SK-N-SH treated with all-trans-retinoic acid at 6 μM for 48 hours (cell line): ENCODE data around the gene ALKBH1.
A peak's percentile ranks its signal among the peaks of the same experiment; 100 is the strongest.

Experiments used
- ATAC-seq: fragments of 200-7000 bp; cut with Tn5 transposase; 3 replicates; pipeline ENCODE4 v1.9.1; 2020; ENCODE audit warnings: mild to moderate bottlenecking, moderate library complexity
- ARNTL ChIP-seq: fragments of 450-650 bp; formaldehyde crosslinking; IDR thresholded peaks from 2 replicates; pipeline ENCODE4 v1.5.0; 2020; ENCODE audit warnings: low read depth, mild to moderate bottlenecking, moderate library complexity, borderline replicate concordance
- CSDC2 ChIP-seq: fragments of 250-450 bp; sonication (Bioruptor Pico); IDR thresholded peaks from 2 replicates; pipeline ENCODE4 v1.5.0; 2020; ENCODE audit warnings: mild to moderate bottlenecking, moderate library complexity
- ESRRG ChIP-seq: fragments of 250-450 bp; sonication (Bioruptor Pico); IDR thresholded peaks from 2 replicates; pipeline ENCODE4 v1.6.1; 2021; ENCODE audit warnings: mild to moderate bottlenecking
- ISL1 ChIP-seq: fragments of 250-450 bp; sonication (Bioruptor Pico); IDR thresholded peaks from 2 replicates; pipeline ENCODE4 v2.1.2; 2022; ENCODE audit warnings: mild to moderate bottlenecking, moderate library complexity
- OSR1 ChIP-seq: fragments of 250-450 bp; sonication (Bioruptor Pico); IDR thresholded peaks from 2 replicates; pipeline ENCODE4 v1.8.0; 2022; ENCODE audit warnings: moderate library complexity, mild to moderate bottlenecking, inconsistent platforms
- PPARA ChIP-seq: fragments of 250-450 bp; sonication (Bioruptor Pico); IDR thresholded peaks from 2 replicates; pipeline ENCODE4 v1.5.0; 2020; ENCODE audit warnings: mild to moderate bottlenecking, borderline replicate concordance
- RARB ChIP-seq: fragments of 250-450 bp; sonication (Bioruptor Pico); IDR thresholded peaks from 2 replicates; pipeline ENCODE4 v1.8.0; 2021; ENCODE audit warnings: mild to moderate bottlenecking, moderate library complexity
- SNAI2 ChIP-seq: fragments of 250-450 bp; sonication (Bioruptor Pico); IDR thresholded peaks from 2 replicates; pipeline ENCODE4 v1.5.0; 2020; ENCODE audit warnings: mild to moderate bottlenecking, moderate library complexity
- TCF4 ChIP-seq: fragments of 250-450 bp; sonication (Bioruptor Pico); IDR thresholded peaks from 2 replicates; pipeline ENCODE4 v1.8.0; 2021; ENCODE audit warnings: mild to moderate bottlenecking, moderate library complexity, borderline replicate concordance
- TOX ChIP-seq: fragments of 250-450 bp; sonication (Bioruptor Pico); IDR thresholded peaks from 2 replicates; pipeline ENCODE4 v1.8.0; 2021; ENCODE audit warnings: mild to moderate bottlenecking, moderate library complexity, borderline replicate concordance
- ZFP3 ChIP-seq: fragments of 250-450 bp; sonication (Bioruptor Pico); IDR thresholded peaks from 2 replicates; pipeline ENCODE4 v1.5.0; 2020; ENCODE audit warnings: mild to moderate bottlenecking, moderate library complexity
- ZFP30 ChIP-seq: fragments of 450-650 bp; formaldehyde crosslinking; IDR thresholded peaks from 2 replicates; pipeline ENCODE4 v1.5.0; 2022; ENCODE audit warnings: mild to moderate bottlenecking, moderate library complexity
- ZNF565 ChIP-seq: fragments of 450-650 bp; formaldehyde crosslinking; conservative IDR thresholded peaks from 2 replicates; pipeline ENCODE4 v1.5.0; 2020; ENCODE audit warnings: low read depth, mild to moderate bottlenecking, moderate library complexity
- ZNF70 ChIP-seq: fragments of 450-650 bp; formaldehyde crosslinking; IDR thresholded peaks from 2 replicates; pipeline ENCODE4 v1.5.0; 2020; ENCODE audit warnings: mild to moderate bottlenecking, moderate library complexity
- ZNF8 ChIP-seq: fragments of 450-650 bp; formaldehyde crosslinking; IDR thresholded peaks from 2 replicates; pipeline ENCODE4 v1.5.0; 2020; ENCODE audit warnings: mild to moderate bottlenecking, moderate library complexity
- TF ChIP-seq, protein P1 (sequence below): fragments of 250-450 bp; sonication (Bioruptor Pico); IDR thresholded peaks from 2 replicates; pipeline ENCODE4 v1.5.1; 2021; ENCODE audit warnings: mild to moderate bottlenecking, moderate library complexity
- TF ChIP-seq, protein P2 (sequence below): fragments of 250-450 bp; sonication (Bioruptor Pico); IDR thresholded peaks from 2 replicates; pipeline ENCODE4 v1.5.1; 2020; ENCODE audit warnings: low read depth, mild to moderate bottlenecking, moderate library complexity
- TF ChIP-seq, protein P3 (sequence below): fragments of 250-450 bp; sonication (Bioruptor Pico); IDR thresholded peaks from 2 replicates; pipeline ENCODE4 v1.8.0; 2020; ENCODE audit warnings: mild to moderate bottlenecking, moderate library complexity, borderline replicate concordance
- TF ChIP-seq, protein P4 (sequence below): fragments of 250-450 bp; sonication (Bioruptor Pico); IDR thresholded peaks from 2 replicates; pipeline ENCODE4 v1.8.0; 2021; ENCODE audit warnings: low read depth, mild to moderate bottlenecking, moderate library complexity, borderline replicate concordance
- TF ChIP-seq, protein P5 (sequence below): fragments of 250-450 bp; sonication (Bioruptor Pico); IDR thresholded peaks from 2 replicates; pipeline ENCODE4 v1.5.0; 2020; ENCODE audit warnings: mild to moderate bottlenecking, moderate library complexity

ALKBH1 gene

DNA sequence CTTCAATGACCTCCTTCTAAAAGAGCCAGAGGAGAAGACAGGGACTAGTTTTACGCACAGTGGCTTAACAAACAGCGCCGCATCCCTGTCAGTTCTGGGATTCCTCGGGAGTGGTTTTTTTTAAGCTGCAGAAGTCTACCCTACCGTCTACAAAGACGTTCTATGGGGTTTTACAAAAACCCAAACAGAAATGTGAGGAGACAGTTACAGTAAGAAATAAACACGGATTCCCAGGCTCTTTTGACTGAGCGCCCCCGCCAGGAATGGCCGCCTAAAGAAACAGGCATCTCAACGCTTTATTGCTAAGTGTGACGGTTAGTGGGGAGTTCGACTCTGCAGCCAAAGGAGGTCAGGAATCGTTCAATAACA is 484 bp downstream of the ALKBH1 start:
- TF ChIP-seq, protein P1, sequence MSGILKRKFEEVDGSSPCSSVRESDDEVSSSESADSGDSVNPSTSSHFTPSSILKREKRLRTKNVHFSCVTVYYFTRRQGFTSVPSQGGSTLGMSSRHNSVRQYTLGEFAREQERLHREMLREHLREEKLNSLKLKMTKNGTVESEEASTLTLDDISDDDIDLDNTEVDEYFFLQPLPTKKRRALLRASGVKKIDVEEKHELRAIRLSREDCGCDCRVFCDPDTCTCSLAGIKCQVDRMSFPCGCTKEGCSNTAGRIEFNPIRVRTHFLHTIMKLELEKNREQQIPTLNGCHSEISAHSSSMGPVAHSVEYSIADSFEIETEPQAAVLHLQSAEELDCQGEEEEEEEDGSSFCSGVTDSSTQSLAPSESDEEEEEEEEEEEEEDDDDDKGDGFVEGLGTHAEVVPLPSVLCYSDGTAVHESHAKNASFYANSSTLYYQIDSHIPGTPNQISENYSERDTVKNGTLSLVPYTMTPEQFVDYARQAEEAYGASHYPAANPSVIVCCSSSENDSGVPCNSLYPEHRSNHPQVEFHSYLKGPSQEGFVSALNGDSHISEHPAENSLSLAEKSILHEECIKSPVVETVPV, result no peak
- TF ChIP-seq ESRRG (no peak), ZNF8 (CRISPR knock-in tag) (no peak)
- TF ChIP-seq, all 23 proteins: peak for 0
- peak; percentile 71 for ATAC-seq

DNA sequence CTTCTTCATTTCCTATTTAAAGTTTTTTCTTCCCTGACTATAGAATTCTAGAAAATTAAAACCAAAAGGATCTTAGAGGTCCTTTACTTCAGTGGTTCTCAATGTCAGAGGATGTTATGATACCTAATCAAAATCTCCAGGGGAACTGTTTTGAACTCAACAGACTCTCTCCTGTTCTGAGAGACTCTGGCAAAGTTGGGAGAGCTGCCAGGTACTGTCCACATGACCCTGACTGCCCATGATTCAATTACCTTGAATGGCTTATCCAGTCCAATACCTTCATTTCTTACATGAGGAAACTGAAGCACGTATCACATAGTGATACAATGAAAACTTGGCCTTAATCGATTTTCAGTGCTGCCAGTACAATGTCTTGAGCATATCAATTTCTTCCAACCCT is 16.6 kb downstream of the ALKBH1 start:
- TF ChIP-seq ISL1 (CRISPR knock-in tag) (no peak), TCF4 (CRISPR knock-in tag) (no peak), OSR1 (CRISPR knock-in tag) (no peak)
- TF ChIP-seq, protein P2, sequence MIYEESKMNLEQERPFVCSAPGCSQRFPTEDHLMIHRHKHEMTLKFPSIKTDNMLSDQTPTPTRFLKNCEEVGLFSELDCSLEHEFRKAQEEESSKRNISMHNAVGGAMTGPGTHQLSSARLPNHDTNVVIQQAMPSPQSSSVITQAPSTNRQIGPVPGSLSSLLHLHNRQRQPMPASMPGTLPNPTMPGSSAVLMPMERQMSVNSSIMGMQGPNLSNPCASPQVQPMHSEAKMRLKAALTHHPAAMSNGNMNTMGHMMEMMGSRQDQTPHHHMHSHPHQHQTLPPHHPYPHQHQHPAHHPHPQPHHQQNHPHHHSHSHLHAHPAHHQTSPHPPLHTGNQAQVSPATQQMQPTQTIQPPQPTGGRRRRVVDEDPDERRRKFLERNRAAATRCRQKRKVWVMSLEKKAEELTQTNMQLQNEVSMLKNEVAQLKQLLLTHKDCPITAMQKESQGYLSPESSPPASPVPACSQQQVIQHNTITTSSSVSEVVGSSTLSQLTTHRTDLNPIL, result no peak
- ATAC-seq, result peak; percentile 60

DNA sequence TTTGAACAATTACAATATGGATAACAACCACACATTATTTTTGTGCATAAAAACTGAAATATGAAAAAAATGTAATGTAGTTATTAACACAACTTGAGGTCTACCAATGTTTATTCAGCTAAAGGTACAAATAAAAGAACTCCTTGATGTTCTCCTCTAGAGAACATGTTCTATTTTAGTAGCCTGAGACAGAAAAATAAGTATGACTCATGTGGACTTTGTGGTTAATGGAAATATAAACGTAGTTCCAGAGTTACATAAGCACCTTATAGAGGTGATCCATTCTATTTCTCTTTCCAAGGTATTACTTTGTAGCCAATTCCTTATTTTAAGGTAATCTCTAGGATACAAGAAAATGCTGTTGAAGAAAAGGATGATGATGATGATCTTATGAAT is 25.7 kb downstream of the ALKBH1 start:
- no peak for TF ChIP-seq ZNF8 (CRISPR knock-in tag)
- no peak for TF ChIP-seq ZNF565 (CRISPR knock-in tag)
- TF ChIP-seq ISL1 (CRISPR knock-in tag), result no peak
- TF ChIP-seq ZFP3 (CRISPR knock-in tag), result no peak
- TF ChIP-seq CSDC2 (CRISPR knock-in tag), result no peak
- no peak for TF ChIP-seq ESRRG
- TF ChIP-seq RARB (CRISPR knock-in tag), result no peak
- TF ChIP-seq PPARA (CRISPR knock-in tag), result no peak
- TF ChIP-seq SNAI2 (CRISPR knock-in tag), result no peak
- TF ChIP-seq, protein P3, sequence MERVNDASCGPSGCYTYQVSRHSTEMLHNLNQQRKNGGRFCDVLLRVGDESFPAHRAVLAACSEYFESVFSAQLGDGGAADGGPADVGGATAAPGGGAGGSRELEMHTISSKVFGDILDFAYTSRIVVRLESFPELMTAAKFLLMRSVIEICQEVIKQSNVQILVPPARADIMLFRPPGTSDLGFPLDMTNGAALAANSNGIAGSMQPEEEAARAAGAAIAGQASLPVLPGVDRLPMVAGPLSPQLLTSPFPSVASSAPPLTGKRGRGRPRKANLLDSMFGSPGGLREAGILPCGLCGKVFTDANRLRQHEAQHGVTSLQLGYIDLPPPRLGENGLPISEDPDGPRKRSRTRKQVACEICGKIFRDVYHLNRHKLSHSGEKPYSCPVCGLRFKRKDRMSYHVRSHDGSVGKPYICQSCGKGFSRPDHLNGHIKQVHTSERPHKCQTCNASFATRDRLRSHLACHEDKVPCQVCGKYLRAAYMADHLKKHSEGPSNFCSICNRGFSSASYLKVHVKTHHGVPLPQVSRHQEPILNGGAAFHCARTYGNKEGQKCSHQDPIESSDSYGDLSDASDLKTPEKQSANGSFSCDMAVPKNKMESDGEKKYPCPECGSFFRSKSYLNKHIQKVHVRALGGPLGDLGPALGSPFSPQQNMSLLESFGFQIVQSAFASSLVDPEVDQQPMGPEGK (CRISPR knock-in tag), result no peak
- no peak for TF ChIP-seq TOX (CRISPR knock-in tag)
- TF ChIP-seq, protein P4, sequence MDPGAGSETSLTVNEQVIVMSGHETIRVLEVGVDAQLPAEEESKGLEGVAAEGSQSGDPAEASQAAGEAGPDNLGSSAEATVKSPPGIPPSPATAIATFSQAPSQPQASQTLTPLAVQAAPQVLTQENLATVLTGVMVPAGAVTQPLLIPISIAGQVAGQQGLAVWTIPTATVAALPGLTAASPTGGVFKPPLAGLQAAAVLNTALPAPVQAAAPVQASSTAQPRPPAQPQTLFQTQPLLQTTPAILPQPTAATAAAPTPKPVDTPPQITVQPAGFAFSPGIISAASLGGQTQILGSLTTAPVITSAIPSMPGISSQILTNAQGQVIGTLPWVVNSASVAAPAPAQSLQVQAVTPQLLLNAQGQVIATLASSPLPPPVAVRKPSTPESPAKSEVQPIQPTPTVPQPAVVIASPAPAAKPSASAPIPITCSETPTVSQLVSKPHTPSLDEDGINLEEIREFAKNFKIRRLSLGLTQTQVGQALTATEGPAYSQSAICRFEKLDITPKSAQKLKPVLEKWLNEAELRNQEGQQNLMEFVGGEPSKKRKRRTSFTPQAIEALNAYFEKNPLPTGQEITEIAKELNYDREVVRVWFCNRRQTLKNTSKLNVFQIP (CRISPR knock-in tag), result no peak
- no peak for TF ChIP-seq OSR1 (CRISPR knock-in tag)
- ATAC-seq, result peak; percentile 61

DNA sequence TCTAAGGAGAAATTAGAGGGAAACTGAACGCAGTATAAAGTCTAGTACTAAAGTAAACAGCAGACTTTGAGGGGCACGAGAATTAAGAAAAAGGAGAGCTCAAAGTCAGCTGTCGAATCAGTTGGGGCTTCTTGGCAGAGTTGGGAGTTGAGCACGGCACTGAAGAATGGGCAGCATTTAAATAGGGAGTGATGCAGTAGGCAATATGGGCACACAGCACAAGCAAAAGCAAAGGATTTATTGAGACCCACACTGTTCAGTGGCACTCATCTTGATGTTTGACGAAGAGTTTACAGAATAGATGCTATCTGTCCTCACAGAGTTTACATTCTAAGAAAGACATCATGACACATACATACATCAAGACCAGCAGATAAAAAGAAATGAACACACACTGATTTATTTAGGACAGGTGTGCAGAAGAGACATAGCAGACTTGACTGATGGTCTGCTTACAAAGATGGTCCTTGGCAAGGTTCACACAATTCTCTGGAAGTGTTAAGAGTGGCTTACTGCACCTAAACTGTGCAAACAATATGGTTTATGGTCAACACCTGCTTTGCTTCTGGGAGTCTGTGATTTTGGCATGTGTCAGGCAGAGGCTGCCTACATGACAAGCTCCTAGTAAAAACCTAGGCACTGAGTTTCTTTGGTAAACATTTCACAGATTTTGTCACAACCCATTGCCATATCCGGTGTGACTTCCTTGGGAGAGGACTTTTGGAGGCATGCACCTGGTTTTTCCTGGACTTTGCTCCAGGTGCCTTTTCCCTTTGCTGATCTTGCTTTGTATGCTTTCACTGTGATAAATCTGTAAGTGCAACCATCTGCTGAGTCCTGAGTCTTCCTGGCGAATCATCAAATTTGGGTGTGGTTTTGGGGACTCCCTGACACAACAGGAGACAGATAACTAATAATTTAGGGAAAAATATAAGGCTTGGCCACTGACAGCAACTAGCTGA is 26.3 kb downstream of the ALKBH1 start:
- ATAC-seq, result 0 out of 3 replicates have a peak, but pooled peaks have one; percentile 16
- no peak for TF ChIP-seq ZNF565 (CRISPR knock-in tag)
- TF ChIP-seq ZFP30 (CRISPR knock-in tag), result no peak
- no peak for TF ChIP-seq ARNTL (CRISPR knock-in tag)
- TF ChIP-seq, protein P3 (CRISPR knock-in tag), result no peak
- TF ChIP-seq PPARA (CRISPR knock-in tag), result no peak
- TF ChIP-seq ZNF70, result no peak
- TF ChIP-seq SNAI2 (CRISPR knock-in tag), result no peak
- no peak for TF ChIP-seq RARB (CRISPR knock-in tag)
- TF ChIP-seq, protein P5, sequence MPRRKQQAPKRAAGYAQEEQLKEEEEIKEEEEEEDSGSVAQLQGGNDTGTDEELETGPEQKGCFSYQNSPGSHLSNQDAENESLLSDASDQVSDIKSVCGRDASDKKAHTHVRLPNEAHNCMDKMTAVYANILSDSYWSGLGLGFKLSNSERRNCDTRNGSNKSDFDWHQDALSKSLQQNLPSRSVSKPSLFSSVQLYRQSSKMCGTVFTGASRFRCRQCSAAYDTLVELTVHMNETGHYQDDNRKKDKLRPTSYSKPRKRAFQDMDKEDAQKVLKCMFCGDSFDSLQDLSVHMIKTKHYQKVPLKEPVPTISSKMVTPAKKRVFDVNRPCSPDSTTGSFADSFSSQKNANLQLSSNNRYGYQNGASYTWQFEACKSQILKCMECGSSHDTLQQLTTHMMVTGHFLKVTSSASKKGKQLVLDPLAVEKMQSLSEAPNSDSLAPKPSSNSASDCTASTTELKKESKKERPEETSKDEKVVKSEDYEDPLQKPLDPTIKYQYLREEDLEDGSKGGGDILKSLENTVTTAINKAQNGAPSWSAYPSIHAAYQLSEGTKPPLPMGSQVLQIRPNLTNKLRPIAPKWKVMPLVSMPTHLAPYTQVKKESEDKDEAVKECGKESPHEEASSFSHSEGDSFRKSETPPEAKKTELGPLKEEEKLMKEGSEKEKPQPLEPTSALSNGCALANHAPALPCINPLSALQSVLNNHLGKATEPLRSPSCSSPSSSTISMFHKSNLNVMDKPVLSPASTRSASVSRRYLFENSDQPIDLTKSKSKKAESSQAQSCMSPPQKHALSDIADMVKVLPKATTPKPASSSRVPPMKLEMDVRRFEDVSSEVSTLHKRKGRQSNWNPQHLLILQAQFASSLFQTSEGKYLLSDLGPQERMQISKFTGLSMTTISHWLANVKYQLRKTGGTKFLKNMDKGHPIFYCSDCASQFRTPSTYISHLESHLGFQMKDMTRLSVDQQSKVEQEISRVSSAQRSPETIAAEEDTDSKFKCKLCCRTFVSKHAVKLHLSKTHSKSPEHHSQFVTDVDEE (CRISPR knock-in tag), result no peak
- no peak for TF ChIP-seq ESRRG
- TF ChIP-seq ZNF8 (CRISPR knock-in tag), result no peak
